Keratinocyte (primary cell): ENCODE results near the gene LRIG2.

Experiments used
- EZH2 ChIP-seq: IDR thresholded peaks from one replicate; pipeline ENCODE4 v1.6.1; 2012; ENCODE audit warnings: inconsistent platforms, mild to moderate bottlenecking, low read length, moderate library complexity
- TF ChIP-seq, protein P1 (sequence below), 3 experiments: IDR thresholded peaks in 1 of 3; conservative IDR thresholded peaks in 1 of 3; optimal IDR thresholded peaks in 1 of 3; 2 replicates in 2 of 3; 3 replicates in 1 of 3; pipeline versions ENCODE3 to v1.5.1; 2011; ENCODE audit warnings: low read length in 3 of 3, mild to moderate bottlenecking in 3 of 3, moderate library complexity in 2 of 3, control low read depth in 1 of 3, inconsistent platforms in 1 of 3; ENCODE audit not compliant: insufficient read depth in 2 of 3; ENCODE audit errors: extremely low read depth in 1 of 3

DNA sequence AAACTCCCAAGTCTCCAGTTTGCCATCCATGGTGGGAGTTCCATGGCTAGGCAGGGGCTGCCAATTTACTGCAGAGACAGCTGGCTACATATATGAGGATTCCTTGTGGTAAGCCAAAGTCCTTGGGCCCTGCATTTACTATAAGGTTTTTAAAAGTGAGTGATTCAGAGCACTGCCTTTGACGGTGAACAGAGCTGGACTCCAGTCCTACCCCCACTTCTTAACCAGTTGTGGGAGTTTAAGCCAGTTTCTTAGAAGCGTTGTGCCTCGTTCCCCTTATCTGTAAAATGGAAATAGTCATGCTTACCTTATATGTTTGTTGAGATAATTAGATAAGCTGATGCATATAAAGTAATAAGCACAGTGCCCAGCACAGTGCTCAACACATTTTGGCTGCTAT is 64.6 kb downstream of the LRIG2 start:
- TF ChIP-seq, protein P1, sequence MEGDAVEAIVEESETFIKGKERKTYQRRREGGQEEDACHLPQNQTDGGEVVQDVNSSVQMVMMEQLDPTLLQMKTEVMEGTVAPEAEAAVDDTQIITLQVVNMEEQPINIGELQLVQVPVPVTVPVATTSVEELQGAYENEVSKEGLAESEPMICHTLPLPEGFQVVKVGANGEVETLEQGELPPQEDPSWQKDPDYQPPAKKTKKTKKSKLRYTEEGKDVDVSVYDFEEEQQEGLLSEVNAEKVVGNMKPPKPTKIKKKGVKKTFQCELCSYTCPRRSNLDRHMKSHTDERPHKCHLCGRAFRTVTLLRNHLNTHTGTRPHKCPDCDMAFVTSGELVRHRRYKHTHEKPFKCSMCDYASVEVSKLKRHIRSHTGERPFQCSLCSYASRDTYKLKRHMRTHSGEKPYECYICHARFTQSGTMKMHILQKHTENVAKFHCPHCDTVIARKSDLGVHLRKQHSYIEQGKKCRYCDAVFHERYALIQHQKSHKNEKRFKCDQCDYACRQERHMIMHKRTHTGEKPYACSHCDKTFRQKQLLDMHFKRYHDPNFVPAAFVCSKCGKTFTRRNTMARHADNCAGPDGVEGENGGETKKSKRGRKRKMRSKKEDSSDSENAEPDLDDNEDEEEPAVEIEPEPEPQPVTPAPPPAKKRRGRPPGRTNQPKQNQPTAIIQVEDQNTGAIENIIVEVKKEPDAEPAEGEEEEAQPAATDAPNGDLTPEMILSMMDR (optimal IDR thresholded peaks at IDR 0.05 in 1 of 3, IDR thresholded peaks at IDR 0.05 in 1 of 3, conservative IDR thresholded peaks at IDR 0.05 in 1 of 3; ENCODE audit: extremely low read depth in 1 of 3, insufficient read depth in 2 of 3, low read length in 3 of 3) = no peak
- no peak for TF ChIP-seq EZH2
